Upper lobe of right lung (tissue), 1 donor: ENCODE results near the gene FZD8. TPM values are rescaled to one million over a fixed set of nuclear protein-coding genes. Genes with fewer than 3 reads are reported as not detected.
A peak's percentile ranks its signal among the peaks of the same experiment; 100 is the strongest.

ENCODE experiments used
- ATAC-seq: fragments of 200-7000 bp; cut with Tn5 transposase; one replicate; pipeline ENCODE4 v1.9.1; 2020; ENCODE audit warnings: mild to moderate bottlenecking, moderate library complexity
- DNase-seq: peaks from one replicate; pipeline ENCODE4 v3.0.0-alpha.2; 2020
- H3K27ac ChIP-seq: fragments of 200-600 bp; one replicate; pipeline ENCODE4 v1.8.0; 2022
- H3K27me3 ChIP-seq: fragments of 200-600 bp; one replicate; pipeline ENCODE4 v1.8.0; 2022; ENCODE audit warnings: mild to moderate bottlenecking
- H3K36me3 ChIP-seq: fragments of 200-600 bp; one replicate; pipeline ENCODE4 v1.8.0; 2022
- H3K4me1 ChIP-seq: fragments of 200-600 bp; one replicate; pipeline ENCODE4 v1.8.0; 2022
- H3K4me3 ChIP-seq: fragments of 200-600 bp; one replicate; pipeline ENCODE4 v1.8.0; 2022; ENCODE audit warnings: mild to moderate bottlenecking
- H3K9me3 ChIP-seq: fragments of 200-600 bp; one replicate; pipeline ENCODE4 v1.8.0; 2022
- intact Hi-C: fragments of 100-400 bp; cut with DNase I; formaldehyde crosslinking; loops from one replicate; pipeline ENCODE4 v1.11.0; 2022
- total RNA-seq: library from RNA; stranded (reverse); fragmentation: NEBNext Ultra II Directional; extraction: Animal tissue kit (Norgen Biotek cat#: 25700); gene quantifications from one replicate; pipeline ENCODE4 v1.2.1, GENCODE V29; 2021
- TF ChIP-seq, protein P1 (sequence below): fragments of 200-600 bp; IDR thresholded peaks from one replicate; pipeline ENCODE4 v1.8.0; 2022; ENCODE audit warnings: antibody characterized with exemption
- donor health status: DM: no; HTN: yes; CAD: no; lungs with severe emphysema.

The FZD8 gene
- total RNA-seq, 1 donor from 2014 or later, result 20.4 TPM

DNA sequence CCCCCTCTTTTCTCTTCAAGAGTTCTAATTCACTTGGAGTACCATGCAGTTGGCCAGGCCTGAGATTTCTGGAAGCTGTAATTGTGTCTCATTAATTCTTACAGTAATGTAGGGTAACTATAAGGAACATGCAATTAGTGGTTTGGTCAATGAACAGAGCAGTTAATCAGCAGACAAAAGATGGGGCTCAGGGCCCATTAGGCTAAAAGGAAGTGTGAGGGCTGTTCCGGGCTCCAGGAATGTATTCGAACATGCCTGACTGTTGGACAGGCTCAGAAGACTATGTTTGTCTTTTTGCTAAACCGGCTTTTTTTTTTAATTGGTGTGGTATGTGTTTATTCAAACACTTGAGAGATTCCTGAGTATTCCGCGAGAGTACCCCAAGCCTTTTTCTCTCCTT, 42.5 kb upstream of the FZD8 start:
- Histone ChIP-seq H3K9me3 (no peaks in the 10 kb centered on the region), H3K36me3 (no peaks in the 10 kb centered on the region), H3K27me3 (no peaks in the 10 kb centered on the region), H3K27ac (no peak overlapping the region), H3K4me1 (no peaks in the 10 kb centered on the region), H3K4me3 (no peak overlapping the region)
- DNase-seq, result no peak
- peak; percentile 91 for ATAC-seq
- intact Hi-C loops, result no loop called here
- TF ChIP-seq, protein P1, sequence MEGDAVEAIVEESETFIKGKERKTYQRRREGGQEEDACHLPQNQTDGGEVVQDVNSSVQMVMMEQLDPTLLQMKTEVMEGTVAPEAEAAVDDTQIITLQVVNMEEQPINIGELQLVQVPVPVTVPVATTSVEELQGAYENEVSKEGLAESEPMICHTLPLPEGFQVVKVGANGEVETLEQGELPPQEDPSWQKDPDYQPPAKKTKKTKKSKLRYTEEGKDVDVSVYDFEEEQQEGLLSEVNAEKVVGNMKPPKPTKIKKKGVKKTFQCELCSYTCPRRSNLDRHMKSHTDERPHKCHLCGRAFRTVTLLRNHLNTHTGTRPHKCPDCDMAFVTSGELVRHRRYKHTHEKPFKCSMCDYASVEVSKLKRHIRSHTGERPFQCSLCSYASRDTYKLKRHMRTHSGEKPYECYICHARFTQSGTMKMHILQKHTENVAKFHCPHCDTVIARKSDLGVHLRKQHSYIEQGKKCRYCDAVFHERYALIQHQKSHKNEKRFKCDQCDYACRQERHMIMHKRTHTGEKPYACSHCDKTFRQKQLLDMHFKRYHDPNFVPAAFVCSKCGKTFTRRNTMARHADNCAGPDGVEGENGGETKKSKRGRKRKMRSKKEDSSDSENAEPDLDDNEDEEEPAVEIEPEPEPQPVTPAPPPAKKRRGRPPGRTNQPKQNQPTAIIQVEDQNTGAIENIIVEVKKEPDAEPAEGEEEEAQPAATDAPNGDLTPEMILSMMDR, result no peak

DNA sequence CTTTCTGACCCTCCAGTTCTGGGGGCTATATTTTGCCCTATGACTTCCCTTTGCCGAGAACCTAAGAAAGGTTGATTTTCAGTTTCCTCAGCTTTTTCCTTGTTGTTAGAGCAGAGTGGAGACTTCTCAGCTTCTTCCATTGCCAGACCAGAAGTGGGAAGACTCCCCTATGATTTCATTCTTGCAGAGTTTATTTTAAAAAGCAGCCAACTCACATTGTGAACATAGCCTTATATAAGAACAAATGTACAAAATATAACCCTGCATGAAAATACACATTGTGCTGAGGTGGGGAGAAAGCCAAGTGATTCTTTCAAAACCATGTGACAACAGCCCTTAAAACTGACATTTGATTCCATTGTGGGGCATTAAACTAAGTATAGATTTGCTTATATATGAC, 33.8 kb upstream of the FZD8 start:
- TF ChIP-seq, protein P1, result no peak

DNA sequence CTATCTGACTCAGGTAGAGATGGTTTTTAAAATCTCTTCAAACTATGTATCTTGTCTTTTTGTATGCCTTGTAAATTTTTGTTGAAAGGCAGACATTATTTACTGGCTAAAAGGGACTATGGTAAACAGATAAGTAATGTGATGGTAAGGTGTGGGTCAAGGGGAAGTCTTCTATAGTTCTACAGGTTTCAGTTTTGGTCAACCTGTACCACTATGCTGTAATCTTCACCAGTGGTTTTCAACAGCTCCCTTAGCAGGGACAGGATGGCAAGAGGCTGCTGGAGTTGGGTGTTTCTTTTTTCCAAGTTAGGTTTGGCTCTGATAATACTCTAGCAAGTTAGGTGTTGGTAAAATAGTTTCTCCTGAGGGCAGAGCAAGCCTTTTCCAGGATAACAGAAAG, 32.7 kb upstream of the FZD8 start:
- no peak overlapping the region for H3K27ac ChIP-seq
- H3K36me3 ChIP-seq, result no peaks in the 10 kb centered on the region
- H3K27me3 ChIP-seq, result no peaks in the 10 kb centered on the region
- intact Hi-C loops, result no loop called here
- H3K4me3 ChIP-seq, result no peak overlapping the region
- H3K9me3 ChIP-seq, result no peaks in the 10 kb centered on the region
- DNase-seq, result no peak
- ATAC-seq, result no peak
- TF ChIP-seq, protein P1, result no peak
- no peaks in the 10 kb centered on the region for H3K4me1 ChIP-seq

More for the DNA sequence above, 33.8 kb upstream of the FZD8 start:
- ATAC-seq (no peak), DNase-seq (no peak)
- no peak overlapping the region for H3K27ac ChIP-seq
- no peaks in the 10 kb centered on the region for H3K27me3 ChIP-seq
- H3K36me3 ChIP-seq, result no peaks in the 10 kb centered on the region
- H3K9me3 ChIP-seq, result no peaks in the 10 kb centered on the region
- H3K4me1 ChIP-seq, result no peaks in the 10 kb centered on the region
- no peak overlapping the region for H3K4me3 ChIP-seq
- intact Hi-C loops, result no loop called here

DNA sequence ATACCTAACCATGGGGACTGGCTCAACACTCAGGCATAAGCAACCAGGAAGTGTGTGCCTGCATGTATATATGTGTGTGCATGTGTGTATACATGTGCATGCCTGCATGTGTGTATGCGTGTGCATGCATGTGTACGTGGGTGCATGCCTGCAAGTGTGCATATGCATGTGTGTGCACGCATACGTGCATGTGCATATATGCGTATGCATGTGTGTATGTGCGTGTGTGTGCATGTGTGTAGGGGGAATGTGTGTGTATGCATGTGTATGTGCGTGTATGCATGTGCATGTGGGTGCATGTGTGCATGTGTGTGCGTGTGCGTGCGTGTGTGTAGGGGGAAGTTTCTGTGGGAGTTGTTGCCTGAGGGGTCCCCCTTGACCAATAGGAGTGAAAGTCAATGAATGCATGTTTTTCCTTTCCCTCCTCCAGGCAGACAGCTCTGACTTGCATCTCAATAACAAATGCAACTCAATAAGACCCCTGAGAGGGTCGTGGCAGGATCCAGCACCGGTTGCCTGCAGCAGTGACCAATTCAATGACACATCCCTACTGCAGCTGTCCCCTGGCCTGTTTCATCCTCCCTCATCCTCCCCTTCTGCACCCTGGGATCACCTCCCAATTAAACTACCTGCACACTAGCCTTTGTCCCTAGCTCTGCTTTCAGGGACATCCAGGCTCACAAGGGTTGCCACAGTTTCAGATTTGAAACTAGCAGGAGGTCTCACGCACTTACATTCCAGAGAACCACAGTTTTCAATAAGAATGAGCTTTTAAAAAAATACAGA, 27.0 kb upstream of the FZD8 start:
- Histone ChIP-seq H3K27ac (no peak overlapping the region), H3K36me3 (no peaks in the 10 kb centered on the region), H3K9me3 (no peaks in the 10 kb centered on the region), H3K27me3 (no peaks in the 10 kb centered on the region), H3K4me1 (no peaks in the 10 kb centered on the region), H3K4me3 (no peak overlapping the region)
- TF ChIP-seq, protein P1, result no peak
- no peak for DNase-seq
- intact Hi-C loops, result no loop called here
- no peak for ATAC-seq

DNA sequence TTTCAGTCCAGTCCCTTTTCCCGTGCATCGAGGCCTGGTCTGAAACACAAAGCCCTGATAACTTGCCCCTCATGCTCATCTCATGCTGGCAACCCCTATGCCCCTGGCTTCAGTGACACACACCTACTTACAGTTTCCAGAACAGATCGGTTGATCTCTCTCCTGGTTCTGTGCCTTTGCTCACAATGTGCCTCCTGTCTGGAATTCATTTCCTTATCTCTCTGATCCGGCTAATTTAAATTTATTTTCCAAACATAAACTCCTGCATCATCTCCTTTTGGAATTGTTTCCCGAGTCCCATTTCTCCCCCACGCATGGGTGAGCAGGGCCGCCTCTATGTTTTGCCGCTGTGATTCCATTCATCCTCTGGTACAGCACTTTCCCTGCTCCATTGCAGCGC, 25.9 kb upstream of the FZD8 start:
- Histone ChIP-seq H3K27ac (no peak overlapping the region), H3K9me3 (no peaks in the 10 kb centered on the region), H3K27me3 (no peaks in the 10 kb centered on the region), H3K36me3 (no peaks in the 10 kb centered on the region), H3K4me3 (no peak overlapping the region), H3K4me1 (no peaks in the 10 kb centered on the region)
- intact Hi-C loops, result no loop called here
- ATAC-seq (no peak), DNase-seq (no peak)
- TF ChIP-seq, protein P1, result no peak
